ENCODE data around the gene LRP3.

The LRP3 gene

DNA sequence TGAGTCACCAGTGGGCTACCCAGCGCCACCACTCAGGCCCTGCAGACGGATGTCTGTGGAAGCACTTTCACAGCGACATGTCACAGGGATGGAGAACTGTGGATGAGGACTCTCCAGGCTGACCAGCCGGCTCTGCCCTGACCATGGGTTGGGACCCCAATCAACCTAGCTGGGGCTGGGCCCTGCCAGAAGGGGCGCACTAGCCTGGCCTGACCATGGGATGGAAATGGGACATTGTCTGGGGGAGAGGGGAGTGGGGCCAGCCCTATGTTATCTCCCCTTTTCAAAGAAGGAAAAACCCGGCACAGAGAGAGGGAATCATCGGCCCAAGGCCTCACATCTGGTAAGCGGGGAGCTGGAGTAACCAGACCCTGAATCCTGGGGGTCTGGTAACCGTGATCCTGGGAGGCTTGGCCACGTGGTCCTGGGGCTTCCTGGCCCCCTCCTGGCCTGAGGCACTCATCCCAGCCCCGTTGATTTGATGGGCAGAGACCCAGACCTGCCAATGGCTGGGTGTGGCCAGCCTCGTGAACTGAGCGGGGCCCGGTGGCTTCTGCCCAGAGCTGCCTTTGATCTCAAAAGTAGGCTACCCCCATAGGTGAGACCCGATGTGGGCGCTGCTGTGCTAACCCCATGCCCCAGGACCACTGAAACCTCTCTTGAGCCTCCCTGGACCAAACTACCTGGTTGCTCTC is 42.7 kb downstream of the LRP3 start:
- Mint-ChIP-seq H3K27ac (no peak overlapping the region), H3K27me3 (peaks cover 4% of the 10 kb centered on the region), H3K36me3 (ENCODE audit: low read depth) (no peaks in the 10 kb centered on the region), H3K9me3 (no peaks in the 10 kb centered on the region), H3K4me3 (no peak overlapping the region), H3K4me1 (ENCODE audit: low read depth) (peaks cover 31% of the 10 kb centered on the region)
- intact Hi-C loops (cut with micrococcal nuclease): no loop called here

DNA sequence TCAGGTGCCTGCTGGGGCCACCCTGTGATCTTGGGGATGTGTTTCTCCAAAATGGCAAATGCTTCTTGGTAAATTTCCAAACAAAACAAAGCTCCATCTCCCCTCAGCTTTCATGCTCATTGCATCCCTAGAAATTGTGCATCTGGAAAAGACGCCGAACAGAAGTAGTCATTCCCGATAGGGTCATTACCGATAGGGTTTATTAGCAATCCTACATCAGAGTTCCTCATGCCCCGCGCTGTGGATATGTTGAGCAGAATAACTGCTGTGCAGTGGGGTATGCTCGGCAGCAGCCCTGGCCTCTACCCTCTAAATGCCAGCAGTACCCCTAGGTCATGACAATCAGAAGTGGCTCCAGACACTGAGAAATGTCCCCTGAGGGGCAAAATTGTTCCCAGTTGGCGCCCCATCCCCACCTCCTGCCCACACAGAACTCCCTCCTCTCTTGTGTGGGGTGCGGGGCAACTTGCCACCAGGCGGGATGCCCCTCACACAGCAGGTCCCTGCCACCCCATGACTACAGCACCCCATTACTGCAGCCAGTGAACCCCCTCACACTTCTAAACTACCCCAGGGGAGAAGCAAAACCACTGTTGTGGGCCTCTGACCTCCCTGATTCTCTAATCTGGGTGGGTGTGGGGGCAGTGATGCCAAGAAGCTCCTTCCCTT is 44.5 kb downstream of the LRP3 start:
- Mint-ChIP-seq H3K27me3 (peaks cover 4% of the 10 kb centered on the region), H3K9me3 (no peaks in the 10 kb centered on the region), H3K27ac (no peak overlapping the region), H3K4me3 (no peak overlapping the region), H3K4me1 (ENCODE audit: low read depth) (peaks cover 43% of the 10 kb centered on the region), H3K36me3 (ENCODE audit: low read depth) (no peaks in the 10 kb centered on the region)
- intact Hi-C loops (cut with micrococcal nuclease): no loop called here

DNA sequence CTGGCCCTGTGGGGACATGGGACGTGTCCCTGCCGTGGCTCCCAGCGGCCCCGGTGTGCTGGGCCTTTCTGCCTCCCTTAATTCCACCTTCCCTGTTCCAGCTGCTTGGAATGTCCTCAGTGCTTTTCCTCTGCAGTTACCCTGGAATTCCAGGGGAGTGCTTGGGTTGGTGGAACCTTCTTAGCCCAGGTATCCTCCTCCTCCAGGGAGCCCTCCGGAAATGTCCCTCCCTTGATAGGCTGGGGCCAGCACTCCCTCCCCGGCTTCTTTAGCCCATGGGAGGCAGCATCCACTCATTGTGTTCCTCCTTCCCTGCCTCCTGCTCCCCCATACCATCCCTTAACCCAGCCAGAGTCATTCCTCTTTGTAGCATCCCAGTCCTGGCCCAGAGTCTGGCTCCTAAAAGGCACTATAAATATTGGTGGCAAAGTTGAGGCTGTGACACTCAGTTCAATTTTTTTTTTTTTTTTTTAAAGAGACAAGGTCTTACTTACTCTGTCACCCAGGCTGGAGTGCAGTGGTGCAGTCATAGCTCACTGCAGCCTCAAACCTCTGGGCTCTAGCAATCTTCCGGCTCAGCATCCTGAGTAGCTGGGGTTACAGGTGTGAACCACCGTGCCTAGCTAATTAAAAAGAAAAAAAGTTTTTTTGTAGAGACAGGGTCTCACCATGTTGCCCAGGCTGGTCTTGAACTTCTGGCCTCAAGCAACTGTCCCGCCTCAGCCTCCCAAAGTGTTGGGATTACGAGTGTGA is 45.3 kb downstream of the LRP3 start:
- H3K27me3 Mint-ChIP-seq: peaks cover 5% of the 10 kb centered on the region
- intact Hi-C loops (cut with micrococcal nuclease): no loop called here
- no peaks in the 10 kb centered on the region for H3K9me3 Mint-ChIP-seq
- H3K4me1 Mint-ChIP-seq (ENCODE audit: low read depth): peaks cover 51% of the 10 kb centered on the region
- no peaks in the 10 kb centered on the region for H3K36me3 Mint-ChIP-seq (ENCODE audit: low read depth)
- H3K27ac Mint-ChIP-seq: no peak overlapping the region
- H3K4me3 Mint-ChIP-seq: no peak overlapping the region

DNA sequence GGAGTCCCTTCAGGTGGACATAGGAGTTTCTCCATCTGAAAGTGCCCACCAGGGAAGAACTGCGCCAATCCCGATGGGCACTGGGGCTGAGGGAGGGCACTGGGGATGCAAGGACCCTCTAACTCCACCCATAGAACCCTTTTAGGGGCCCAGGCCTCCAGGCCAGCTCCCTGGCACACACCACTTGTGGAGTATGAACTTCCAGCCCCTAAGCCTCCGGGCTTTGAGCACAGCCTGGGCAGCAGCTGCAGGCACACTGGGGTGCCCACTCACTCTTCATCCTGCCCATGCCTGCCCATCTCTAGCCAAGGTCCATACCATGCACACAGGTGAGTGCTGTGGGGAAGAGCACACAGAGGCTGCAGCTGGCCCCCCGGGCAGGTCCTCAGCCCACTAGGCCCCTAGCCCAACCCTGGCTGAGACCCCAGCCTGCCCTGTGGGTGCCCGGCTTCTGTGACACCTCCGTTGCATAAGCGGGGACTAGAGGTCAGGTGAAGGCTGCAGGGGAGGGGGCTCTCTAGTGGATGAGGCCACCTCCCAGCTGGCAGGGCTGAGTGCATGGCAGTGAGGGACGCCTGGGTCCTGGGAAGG is 46.1 kb downstream of the LRP3 start:
- no peak overlapping the region for H3K27ac Mint-ChIP-seq
- intact Hi-C loops (cut with micrococcal nuclease): loop anchor here (10.0 kb wide), 1 partner anchor 135 kb away; the partner anchor contains the start of gene CEBPG
- H3K27me3 Mint-ChIP-seq: peaks cover 4% of the 10 kb centered on the region
- no peaks in the 10 kb centered on the region for H3K9me3 Mint-ChIP-seq
- no peaks in the 10 kb centered on the region for H3K36me3 Mint-ChIP-seq (ENCODE audit: low read depth)
- peaks cover 49% of the 10 kb centered on the region for H3K4me1 Mint-ChIP-seq (ENCODE audit: low read depth)
- no peak overlapping the region for H3K4me3 Mint-ChIP-seq

DNA sequence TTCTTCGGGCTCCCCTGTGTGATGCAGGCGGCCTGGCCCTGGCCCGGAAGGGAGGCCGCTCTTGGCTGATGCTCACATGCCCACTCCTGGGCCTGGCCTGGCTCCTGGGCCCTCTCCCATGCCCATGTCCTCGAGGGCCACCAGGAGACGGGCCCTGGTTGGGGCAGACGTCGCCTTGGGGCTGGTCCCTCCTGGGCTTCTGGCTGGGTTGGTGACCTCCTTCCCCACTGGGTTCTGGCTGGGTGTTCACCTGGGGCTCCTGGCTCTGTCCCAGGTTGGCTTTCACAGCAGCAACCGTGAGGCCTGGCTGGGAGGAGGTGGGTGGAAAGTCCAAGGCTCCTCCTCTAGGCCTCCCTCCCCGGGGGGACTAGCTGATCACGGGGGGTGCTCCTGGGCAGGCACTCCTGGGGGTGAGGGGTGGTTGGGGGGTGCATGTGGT is 47.0 kb downstream of the LRP3 start:
- Mint-ChIP-seq H3K4me1 (ENCODE audit: low read depth) (peaks cover 44% of the 10 kb centered on the region), H3K4me3 (no peak overlapping the region), H3K36me3 (ENCODE audit: low read depth) (no peaks in the 10 kb centered on the region), H3K9me3 (no peaks in the 10 kb centered on the region), H3K27me3 (peaks cover 4% of the 10 kb centered on the region), H3K27ac (peak overlapping the region; percentile 31)
- intact Hi-C loops (cut with micrococcal nuclease): loop anchor here (1.0 to 10.0 kb wide), 2 partner anchors 134 to 165 kb away; partner anchors contain the start of gene CEBPG

DNA sequence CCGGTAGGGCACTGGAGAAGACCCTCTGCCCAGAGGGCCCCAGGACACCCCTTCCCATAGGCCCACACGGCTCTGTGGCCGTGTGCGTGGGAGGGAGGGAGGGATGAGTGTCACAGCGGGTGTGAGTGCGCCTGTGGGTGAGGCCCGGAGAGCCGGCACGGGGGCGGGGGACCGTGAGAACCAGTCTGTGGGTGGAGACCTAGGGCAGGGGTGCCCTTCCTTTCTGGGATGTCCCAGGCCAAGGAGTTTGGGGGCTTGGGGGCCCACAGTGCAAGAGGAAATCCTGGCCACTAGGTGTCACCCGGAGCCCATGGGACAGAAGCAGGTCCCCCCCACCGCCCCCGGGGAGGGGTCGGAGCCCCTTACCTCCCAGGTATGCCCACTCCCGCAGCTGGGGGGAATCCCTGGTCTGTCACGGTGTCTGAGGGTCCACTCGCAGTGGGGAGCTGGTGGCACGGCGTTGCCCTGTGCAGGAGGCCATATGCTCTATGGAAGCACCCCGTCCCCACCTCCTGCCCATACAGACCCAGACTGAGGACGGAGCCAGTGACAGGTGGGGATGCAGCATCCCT is 47.5 kb downstream of the LRP3 start:
- intact Hi-C loops (cut with micrococcal nuclease): loop anchor here (1.0 to 10.0 kb wide), 2 partner anchors 133 to 165 kb away; partner anchors contain the start of gene CEBPG
- peak overlapping the region; percentile 31 for H3K27ac Mint-ChIP-seq
- no peaks in the 10 kb centered on the region for H3K9me3 Mint-ChIP-seq
- H3K4me3 Mint-ChIP-seq: no peak overlapping the region
- H3K36me3 Mint-ChIP-seq (ENCODE audit: low read depth): no peaks in the 10 kb centered on the region
- H3K27me3 Mint-ChIP-seq: peaks cover 4% of the 10 kb centered on the region
- H3K4me1 Mint-ChIP-seq (ENCODE audit: low read depth): peaks cover 44% of the 10 kb centered on the region

DNA sequence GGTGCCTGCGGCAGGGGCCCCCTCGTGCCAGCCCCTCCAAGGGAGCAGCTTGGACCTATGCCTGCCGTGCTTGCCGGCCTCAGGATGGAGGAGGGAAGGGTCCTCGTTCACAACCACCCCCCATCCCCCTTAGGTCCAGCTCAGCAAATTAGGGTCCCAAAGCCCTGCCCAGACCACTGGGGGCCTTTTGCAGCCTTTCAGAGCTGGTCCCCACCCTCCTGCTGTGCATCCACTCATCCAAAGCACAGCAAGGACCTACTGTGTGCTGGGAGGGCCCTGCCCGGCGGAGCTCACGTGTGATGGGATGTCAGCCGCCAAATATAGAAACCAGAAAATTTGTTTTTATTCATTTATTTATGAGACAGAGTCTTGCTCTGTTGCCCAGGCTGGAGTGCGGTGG is 48.0 kb downstream of the LRP3 start:
- H3K36me3 Mint-ChIP-seq (ENCODE audit: low read depth): no peaks in the 10 kb centered on the region
- intact Hi-C loops (cut with micrococcal nuclease): loop anchor here (10.0 kb wide), 1 partner anchor 133 kb away; the partner anchor contains the start of gene CEBPG
- no peak overlapping the region for H3K4me3 Mint-ChIP-seq
- H3K27ac Mint-ChIP-seq: peak overlapping the region; percentile 50
- peaks cover 47% of the 10 kb centered on the region for H3K4me1 Mint-ChIP-seq (ENCODE audit: low read depth)
- no peaks in the 10 kb centered on the region for H3K9me3 Mint-ChIP-seq
- H3K27me3 Mint-ChIP-seq: peaks cover 4% of the 10 kb centered on the region

DNA sequence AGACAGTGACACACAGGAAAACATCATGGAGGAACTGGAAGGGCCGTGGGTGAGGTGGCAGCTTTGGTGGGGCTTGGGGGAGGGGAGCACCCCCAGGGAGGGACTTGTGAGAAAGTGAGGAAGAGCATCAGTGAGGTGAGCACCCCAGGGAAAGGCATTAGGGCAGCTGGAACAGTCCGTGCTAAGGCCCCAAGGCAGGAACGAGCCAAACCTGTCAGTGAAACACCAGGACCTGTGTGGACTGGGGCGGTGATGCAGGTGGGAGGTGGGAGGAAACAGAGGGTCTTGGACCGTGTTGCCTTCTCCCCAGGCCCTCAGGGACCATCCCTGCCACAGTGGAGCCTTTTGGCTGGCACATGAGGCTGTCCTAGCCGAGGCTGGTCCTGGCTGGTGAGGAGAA is 48.8 kb downstream of the LRP3 start:
- no peaks in the 10 kb centered on the region for H3K9me3 Mint-ChIP-seq
- no peak overlapping the region for H3K4me3 Mint-ChIP-seq
- intact Hi-C loops (cut with micrococcal nuclease): loop anchor here (10.0 kb wide), 1 partner anchor 132 kb away; the partner anchor contains the start of gene CEBPG
- peaks cover 4% of the 10 kb centered on the region for H3K27me3 Mint-ChIP-seq
- peaks cover 54% of the 10 kb centered on the region for H3K4me1 Mint-ChIP-seq (ENCODE audit: low read depth)
- H3K36me3 Mint-ChIP-seq (ENCODE audit: low read depth): no peaks in the 10 kb centered on the region
- peak overlapping the region; percentile 50 for H3K27ac Mint-ChIP-seq

DNA sequence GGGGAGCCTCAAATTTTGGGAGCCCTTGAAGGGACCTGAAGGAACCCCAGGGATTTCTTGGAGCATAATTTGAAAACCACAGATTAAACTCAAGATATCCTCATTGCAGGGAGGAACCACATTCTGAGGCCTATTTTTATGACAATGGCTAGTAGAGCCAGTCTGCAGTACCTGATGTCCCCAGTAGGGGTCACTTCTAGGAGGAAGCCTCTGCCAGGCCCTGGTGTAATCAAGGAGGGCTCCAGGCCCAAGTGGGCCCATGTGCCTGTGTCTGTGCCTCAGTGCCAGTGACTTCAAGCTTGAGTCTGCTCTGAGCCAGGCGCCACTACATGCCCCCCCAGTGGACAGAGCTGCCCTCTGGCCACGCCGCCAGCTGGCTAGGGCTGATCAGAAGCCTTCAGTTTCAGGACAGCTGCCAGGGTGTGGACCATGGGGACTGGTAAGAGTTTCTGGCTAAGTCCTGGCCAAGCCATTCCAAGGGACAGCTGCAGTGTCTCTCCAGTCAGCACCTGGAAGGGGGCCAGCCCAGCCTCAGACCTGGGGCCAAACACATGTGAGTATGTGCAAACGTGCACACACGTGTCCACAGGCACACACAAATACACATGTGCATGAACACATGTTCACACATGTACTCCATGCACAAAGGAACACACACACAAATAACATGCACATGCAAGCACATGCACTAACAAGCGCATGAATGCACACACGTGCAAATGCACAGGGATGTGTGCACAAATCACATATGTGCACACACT is 52.0 kb downstream of the LRP3 start:
- Mint-ChIP-seq H3K4me1 (ENCODE audit: low read depth) (peaks cover 38% of the 10 kb centered on the region), H3K27ac (no peak overlapping the region), H3K9me3 (no peaks in the 10 kb centered on the region), H3K27me3 (peaks cover 2% of the 10 kb centered on the region), H3K4me3 (no peak overlapping the region), H3K36me3 (ENCODE audit: low read depth) (no peaks in the 10 kb centered on the region)
- intact Hi-C loops (cut with micrococcal nuclease): loop anchor here (5.0 to 10.0 kb wide), 2 partner anchors 56 to 129 kb away; partner anchors contain the start of genes CEBPA and CEBPG

DNA sequence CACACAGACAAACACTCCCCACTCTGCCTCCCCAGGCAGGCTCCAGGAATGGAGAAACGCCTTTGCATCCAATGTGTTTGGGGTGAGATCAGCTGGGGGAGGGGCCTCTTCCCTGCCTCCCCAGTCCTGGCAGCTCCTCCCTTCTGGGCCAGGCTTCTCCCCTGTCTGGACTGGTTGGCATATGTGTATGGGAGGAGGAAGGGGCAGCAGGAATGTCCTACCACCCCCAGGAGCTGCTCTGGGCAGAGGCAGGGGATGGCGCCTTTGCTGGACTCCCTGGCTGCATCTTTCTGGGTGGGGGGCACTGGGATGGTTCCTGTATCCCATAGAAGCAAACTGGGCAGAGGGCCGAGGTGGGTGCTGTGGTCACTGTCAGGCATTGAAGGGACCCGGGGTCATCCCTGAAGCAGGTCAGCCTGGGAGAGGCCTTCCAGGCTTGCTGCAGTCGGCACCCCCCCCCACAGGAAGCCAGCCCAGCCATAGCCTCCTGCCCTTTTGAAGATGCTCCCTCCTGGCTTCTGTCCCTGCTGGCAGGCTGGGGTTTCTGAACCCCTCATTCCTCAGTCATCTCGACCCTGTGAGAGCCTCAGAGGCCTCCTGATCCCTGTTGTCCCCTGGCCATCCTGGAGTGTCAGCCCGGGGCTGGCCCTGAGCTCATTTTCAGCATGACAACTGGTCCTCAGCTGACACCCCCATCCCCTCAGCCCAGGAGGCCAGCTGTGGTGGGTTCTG is 52.7 kb downstream of the LRP3 start:
- H3K27me3 Mint-ChIP-seq: peaks cover 2% of the 10 kb centered on the region
- intact Hi-C loops (cut with micrococcal nuclease): loop anchor here (5.0 to 10.0 kb wide), 2 partner anchors 55 to 128 kb away; partner anchors contain the start of genes CEBPA and CEBPG
- H3K9me3 Mint-ChIP-seq: no peaks in the 10 kb centered on the region
- peaks cover 36% of the 10 kb centered on the region for H3K4me1 Mint-ChIP-seq (ENCODE audit: low read depth)
- H3K4me3 Mint-ChIP-seq: no peak overlapping the region
- H3K27ac Mint-ChIP-seq: no peak overlapping the region
- no peaks in the 10 kb centered on the region for H3K36me3 Mint-ChIP-seq (ENCODE audit: low read depth)

DNA sequence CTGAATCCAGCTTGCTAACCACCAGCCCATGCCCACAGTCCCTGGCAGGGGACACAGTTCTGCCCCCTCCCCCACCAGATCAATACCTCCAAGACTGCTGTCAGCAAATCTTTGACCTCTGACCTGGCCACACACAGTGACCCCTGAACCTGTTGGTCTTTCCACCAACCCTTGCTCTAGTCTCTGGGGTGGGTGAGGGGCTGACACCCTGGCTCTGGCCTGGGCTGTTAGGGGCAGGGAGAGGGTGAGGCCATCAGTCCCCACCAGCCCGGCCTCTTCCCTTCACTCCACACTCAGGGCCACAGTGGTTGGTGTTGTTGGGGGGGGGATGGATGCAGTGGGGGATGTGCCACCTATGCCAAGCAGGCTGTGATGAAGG is 53.3 kb downstream of the LRP3 start:
- peaks cover 2% of the 10 kb centered on the region for H3K27me3 Mint-ChIP-seq
- no peaks in the 10 kb centered on the region for H3K36me3 Mint-ChIP-seq (ENCODE audit: low read depth)
- H3K4me3 Mint-ChIP-seq: no peak overlapping the region
- intact Hi-C loops (cut with micrococcal nuclease): loop anchor here (5.0 to 10.0 kb wide), 2 partner anchors 55 to 127 kb away; partner anchors contain the start of genes CEBPA and CEBPG
- no peak overlapping the region for H3K27ac Mint-ChIP-seq
- peaks cover 35% of the 10 kb centered on the region for H3K4me1 Mint-ChIP-seq (ENCODE audit: low read depth)
- H3K9me3 Mint-ChIP-seq: no peaks in the 10 kb centered on the region

DNA sequence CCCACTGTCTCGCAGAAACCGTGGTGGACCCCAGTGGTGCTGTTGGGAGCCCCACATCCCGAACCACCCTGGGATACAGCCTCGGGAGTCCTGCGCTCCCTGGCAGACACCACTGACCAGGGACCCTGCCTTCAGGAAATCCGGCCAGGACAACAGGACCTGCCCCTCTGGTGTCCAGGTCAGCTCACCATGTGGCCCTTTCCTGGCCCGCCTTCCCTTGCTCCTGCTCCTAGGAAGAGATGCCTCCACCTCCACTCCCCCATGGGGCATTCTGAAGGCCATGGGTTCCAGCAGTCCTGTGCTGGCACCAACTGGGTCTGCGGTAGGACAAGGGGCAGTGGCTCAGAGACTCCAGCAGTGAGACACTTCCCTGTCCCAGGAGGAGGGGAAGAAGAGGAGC is 54.0 kb downstream of the LRP3 start:
- H3K27ac Mint-ChIP-seq: no peak overlapping the region
- intact Hi-C loops (cut with micrococcal nuclease): loop anchor here (5.0 to 10.0 kb wide), 2 partner anchors 54 to 127 kb away; partner anchors contain the start of genes CEBPA and CEBPG
- no peak overlapping the region for H3K4me3 Mint-ChIP-seq
- peaks cover 2% of the 10 kb centered on the region for H3K27me3 Mint-ChIP-seq
- no peaks in the 10 kb centered on the region for H3K9me3 Mint-ChIP-seq
- H3K4me1 Mint-ChIP-seq (ENCODE audit: low read depth): peaks cover 28% of the 10 kb centered on the region
- no peaks in the 10 kb centered on the region for H3K36me3 Mint-ChIP-seq (ENCODE audit: low read depth)

Measured in dendritic cell treated with granulocyte-macrophage colony-stimulating factor and Interleukin-4, amounts not matched to agents 40 ng/mL and 50 ng/mL, for 4 days (primary cell).